Suprapubic skin (tissue), 4 donors: ENCODE results near the gene ZNF146. TPM values are rescaled to one million over a fixed set of nuclear protein-coding genes. Genes with fewer than 3 reads are reported as not detected.
A peak's percentile ranks its signal among the peaks of the same experiment; 100 is the strongest.

Source experiments
- DNase-seq, 2 donors: peaks; one replicate each; pipeline ENCODE4 v3.0.0-alpha.2; 2019; ENCODE audit warnings: low spot score in 2 of 2
- H3K27ac ChIP-seq: fragments of 200-600 bp; sonication (generic); one replicate; pipeline ENCODE4 v1.5.1; 2019
- H3K27me3 ChIP-seq: fragments of 200-600 bp; sonication (generic); one replicate; pipeline ENCODE4 v1.5.1; 2019
- H3K36me3 ChIP-seq: fragments of 200-600 bp; sonication (generic); one replicate; pipeline ENCODE4 v1.5.1; 2019
- H3K4me1 ChIP-seq: fragments of 200-600 bp; sonication (generic); one replicate; pipeline ENCODE4 v1.5.1; 2019
- H3K4me3 ChIP-seq: fragments of 200-600 bp; sonication (generic); one replicate; pipeline ENCODE4 v1.5.1; 2019; ENCODE audit warnings: mild to moderate bottlenecking
- H3K9me3 ChIP-seq: fragments of 200-600 bp; sonication (generic); one replicate; pipeline ENCODE4 v1.5.1; 2019
- CTCF ChIP-seq, 2 donors: fragments of 200-600 bp in 1 of 2; fragments of 450-650 bp in 1 of 2; sonication (generic) in 1 of 2; IDR thresholded peaks; one replicate each; pipeline ENCODE4 v1.5.1; 2016 to 2019; ENCODE audit warnings: antibody characterized with exemption in 2 of 2, mild to moderate bottlenecking in 1 of 2, moderate library complexity in 1 of 2
- EP300 ChIP-seq: sonication (generic); formaldehyde crosslinking; IDR thresholded peaks from one replicate; pipeline ENCODE4 v1.6.1; 2017; ENCODE audit warnings: antibody characterized with exemption
- POLR2A ChIP-seq, 2 donors: fragments of 450-650 bp; IDR thresholded peaks; one replicate each; pipeline ENCODE4 v1.6.1; 2017; ENCODE audit warnings: antibody characterized with exemption in 2 of 2, mild to moderate bottlenecking in 2 of 2, moderate library complexity in 2 of 2
- POLR2AphosphoS5 ChIP-seq, 3 donors: sonication (generic); formaldehyde crosslinking; IDR thresholded peaks; one replicate each; pipeline ENCODE4 v1.6.1; 2017; ENCODE audit warnings: antibody characterized with exemption in 3 of 3
- WGBS: methylation state at CpG from one replicate; pipeline ENCODE4 v1.1.5; 2018; 5-methylcytosine and 5-hydroxymethylcytosine counted together
- total RNA-seq, 4 donors: library from RNA; depleted of rRNA; stranded (reverse); fragments of >200 nt; gene quantifications; one replicate each; pipeline ENCODE4 v1.1.0, GENCODE V29; 2016

The ZNF146 gene
- total RNA-seq, 4 donors from 2014 or later = 60.2 to 70.4 (median 64.3) TPM

GRCh38 chr19:36244066-36244465 lies 29.2 kb downstream of the ZNF146 start:
- no peak overlapping the region for H3K4me3 ChIP-seq
- peaks cover 13% of the 10 kb centered on the region for H3K4me1 ChIP-seq
- peaks cover 5% of the 10 kb centered on the region for H3K9me3 ChIP-seq
- H3K27me3 ChIP-seq = peaks cover 6% of the 10 kb centered on the region
- TF ChIP-seq EP300 = no peak
- no peak for TF ChIP-seq POLR2A (IDR thresholded peaks at IDR 0.05)
- no peak for TF ChIP-seq POLR2AphosphoS5 (IDR thresholded peaks at IDR 0.05)
- TF ChIP-seq CTCF (IDR thresholded peaks at IDR 0.05) = no peak
- H3K27ac ChIP-seq = no peak overlapping the region
- WGBS = 83% methylated on average over 11 of the region's 11 CpGs
- peaks cover 3% of the 10 kb centered on the region for H3K36me3 ChIP-seq
- peak in 1 of 2 donors; percentile 71 for DNase-seq

- Histone ChIP-seq H3K27me3 (peaks cover 6% of the 10 kb centered on the region), H3K27ac (no peak overlapping the region), H3K4me3 (peak overlapping the region; percentile 40), H3K4me1 (peaks cover 13% of the 10 kb centered on the region), H3K9me3 (peaks cover 5% of the 10 kb centered on the region), H3K36me3 (no peaks in the 10 kb centered on the region)
- TF ChIP-seq CTCF (IDR thresholded peaks at IDR 0.05) = no peak
- DNase-seq = peak in 1 of 2 donors; percentile 71
- WGBS = 0% methylated on average over 4 of the region's 63 CpGs
These were observed 30.5 kb downstream of the ZNF146 start for GRCh38 chr19:36245210-36246005.

- peak in 1 of 2 donors; percentile 28 for DNase-seq
- TF ChIP-seq EP300 (no peak), POLR2AphosphoS5 (IDR thresholded peaks at IDR 0.05) (no peak), CTCF (IDR thresholded peaks at IDR 0.05) (no peak), POLR2A (IDR thresholded peaks at IDR 0.05) (no peak)
- peaks cover 5% of the 10 kb centered on the region for H3K9me3 ChIP-seq
- 26% methylated on average over 5 of the region's 29 CpGs for WGBS
- no peaks in the 10 kb centered on the region for H3K36me3 ChIP-seq
- no peak overlapping the region for H3K27ac ChIP-seq
- peaks cover 6% of the 10 kb centered on the region for H3K27me3 ChIP-seq
- H3K4me3 ChIP-seq = peak overlapping the region; percentile 40
- peaks cover 13% of the 10 kb centered on the region for H3K4me1 ChIP-seq
These were observed 31.1 kb downstream of the ZNF146 start for GRCh38 chr19:36246006-36246481.

- H3K36me3 ChIP-seq = no peaks in the 10 kb centered on the region
- no peak overlapping the region for H3K4me3 ChIP-seq
- TF ChIP-seq CTCF (IDR thresholded peaks at IDR 0.05) (no peak), EP300 (no peak), POLR2A (IDR thresholded peaks at IDR 0.05) (no peak), POLR2AphosphoS5 (IDR thresholded peaks at IDR 0.05) (no peak)
- no peaks in the 10 kb centered on the region for H3K4me1 ChIP-seq
- H3K27ac ChIP-seq = no peak overlapping the region
- WGBS = 79% methylated on average over 1 of the region's 1 CpG
- H3K9me3 ChIP-seq = peaks cover 4% of the 10 kb centered on the region
- no peak for DNase-seq
- H3K27me3 ChIP-seq = no peaks in the 10 kb centered on the region
These were observed 37.1 kb downstream of the ZNF146 start for GRCh38 chr19:36252047-36252446.

- WGBS = 95% methylated on average over 10 of the region's 11 CpGs
- H3K27me3 ChIP-seq = no peaks in the 10 kb centered on the region
- no peaks in the 10 kb centered on the region for H3K36me3 ChIP-seq
- TF ChIP-seq EP300 (no peak), CTCF (IDR thresholded peaks at IDR 0.05) (no peak), POLR2AphosphoS5 (IDR thresholded peaks at IDR 0.05) (no peak), POLR2A (IDR thresholded peaks at IDR 0.05) (no peak)
- DNase-seq = no peak
- no peaks in the 10 kb centered on the region for H3K4me1 ChIP-seq
- H3K27ac ChIP-seq = no peak overlapping the region
- peaks cover 7% of the 10 kb centered on the region for H3K9me3 ChIP-seq
- no peak overlapping the region for H3K4me3 ChIP-seq
These were observed 39.9 kb downstream of the ZNF146 start for GRCh38 chr19:36254848-36255247.
